Activated CD8-positive, alpha-beta T cell treated with anti-CD3 and anti-CD28 coated beads for 36 hours (primary cell): ENCODE results near the gene GAS2L1. TPM values are rescaled to one million over a fixed set of nuclear protein-coding genes. Genes with fewer than 3 reads are reported as not detected.

Experiments used
- ATAC-seq: fragments of 200-7000 bp; cut with Tn5 transposase; one replicate; pipeline ENCODE4 v1.10.0; 2021; ENCODE audit warnings: mild to moderate bottlenecking, moderate library complexity
- CTCF ChIA-PET: fragments of 350-600 bp; sonication (Branson Sonifier 250); formaldehyde crosslinking; loops from one replicate; lab custom pipeline; 2021; ENCODE audit warnings: antibody characterized with exemption; lab: Charles Lee
- POLR2A ChIA-PET: fragments of 350-600 bp; sonication (Branson Sonifier 250); formaldehyde crosslinking; loops from one replicate; lab custom pipeline; 2021; ENCODE audit warnings: antibody characterized with exemption; lab: Charles Lee
- DNase-seq: peaks from one replicate; pipeline ENCODE4 v3.0.0-alpha.2; 2020
- H3K27ac Mint-ChIP-seq: one replicate; pipeline ENCODE4 v1.8.0; 2021; ENCODE audit warnings: mild to moderate bottlenecking, mixed read lengths
- H3K27me3 Mint-ChIP-seq: one replicate; pipeline ENCODE4 v1.8.0; 2021; ENCODE audit warnings: mixed read lengths
- H3K36me3 Mint-ChIP-seq: one replicate; pipeline ENCODE4 v1.8.0; 2021; ENCODE audit warnings: low read depth, mixed read lengths
- H3K4me1 Mint-ChIP-seq: one replicate; pipeline ENCODE4 v1.8.0; 2021; ENCODE audit warnings: low read depth, mixed read lengths
- H3K4me3 Mint-ChIP-seq: one replicate; pipeline ENCODE4 v1.8.0; 2021; ENCODE audit warnings: mild to moderate bottlenecking, moderate library complexity, mixed read lengths
- H3K9me3 Mint-ChIP-seq: one replicate; pipeline ENCODE4 v1.8.0; 2021; ENCODE audit warnings: mixed read lengths
- CTCF ChIP-seq: fragments of 200-600 bp; IDR thresholded peaks from one replicate; pipeline ENCODE4 v1.8.0; 2022; ENCODE audit warnings: antibody characterized with exemption, mild to moderate bottlenecking
- intact Hi-C: fragments of 100-400 bp; cut with micrococcal nuclease; formaldehyde crosslinking; loops from one replicate; pipeline ENCODE4 v1.10.0; 2022
- total RNA-seq, 2 experiments: library from RNA; stranded (reverse); gene quantifications; one replicate each; pipeline ENCODE4 v1.2.3, GENCODE V29; 2021

The GAS2L1 gene
- total RNA-seq, 2 experiments from 2014 or later = 0.36 to 1.1 TPM

- ATAC-seq = no peak
- Mint-ChIP-seq H3K4me3 (peak overlapping the region; percentile 85), H3K27ac (peak overlapping the region; percentile 30), H3K4me1 (peaks cover 20% of the 10 kb centered on the region), H3K27me3 (no peaks in the 10 kb centered on the region), H3K9me3 (no peaks in the 10 kb centered on the region), H3K36me3 (peaks cover 35% of the 10 kb centered on the region)
- ChIA-PET POLR2A (interaction anchor here (1.3 to 2.5 kb wide), 2 partner anchors 9 to 29 kb away, joined by 6 to 9 read pairs; no protein-coding TSS in a partner anchor), CTCF (interaction anchor here (1.1 to 1.5 kb wide), 3 partner anchors 7 to 47 kb away, joined by 3 to 4 read pairs (median 3); no protein-coding TSS in a partner anchor)
- TF ChIP-seq CTCF = no peak
- no peak for DNase-seq
- intact Hi-C loops = no loop called here
These were observed 40.5 kb upstream of the GAS2L1 start for GRCh38 chr22:29265929-29266328.

DNA sequence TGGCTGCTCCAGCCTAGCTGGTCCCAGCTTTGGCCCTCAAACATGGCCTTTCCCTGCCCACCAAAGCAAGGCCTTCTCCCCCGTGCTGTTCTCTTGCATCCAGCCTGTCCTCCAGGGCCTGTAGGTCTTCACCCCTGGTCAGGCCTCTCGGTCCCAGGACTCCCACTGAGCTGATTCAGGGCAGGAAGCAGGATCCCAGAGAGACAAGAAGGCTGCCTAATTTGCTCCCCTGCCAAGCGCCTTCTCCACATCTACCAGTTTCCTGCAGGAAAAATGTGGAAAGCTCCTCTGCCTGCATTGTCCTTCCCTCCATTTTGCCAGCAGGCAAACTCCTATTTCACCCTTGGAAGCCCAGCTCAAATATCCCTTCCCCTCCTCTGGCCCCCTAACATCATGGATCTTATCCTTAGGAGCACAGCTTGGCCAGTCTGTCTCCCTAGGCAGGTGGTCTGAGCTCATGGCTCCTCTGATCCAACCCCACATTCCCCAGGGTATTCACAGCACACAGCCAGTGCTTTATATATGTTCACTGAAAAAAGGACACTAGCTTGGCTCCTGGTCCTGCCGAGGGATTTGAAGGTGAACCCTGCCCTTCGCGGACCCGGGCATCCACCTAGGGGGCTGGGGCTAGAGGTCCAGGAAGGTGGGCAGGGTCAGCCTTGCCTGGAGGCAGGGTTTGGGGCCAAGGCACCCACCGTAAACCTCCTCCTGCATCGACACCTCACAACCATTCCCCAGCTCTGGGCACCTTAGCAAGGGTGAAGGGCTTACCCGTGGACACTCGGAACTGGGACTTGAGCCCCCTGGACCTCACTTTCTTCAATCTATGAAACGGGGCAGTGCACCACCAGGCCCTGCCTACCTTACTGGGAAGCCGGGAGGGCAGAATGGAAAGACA is 39.6 kb upstream of the GAS2L1 start:
- ATAC-seq = no peak
- ChIA-PET POLR2A (interaction anchor here (0.6 to 4.6 kb wide), 10 partner anchors 9 to 357 kb away, joined by 3 to 29 read pairs (median 3); no protein-coding TSS in a partner anchor), CTCF (interaction anchor here (0.7 to 1.6 kb wide), 5 partner anchors 8 to 145 kb away, joined by 3 to 9 read pairs (median 3); no protein-coding TSS in a partner anchor)
- intact Hi-C loops = no loop called here
- peak overlapping the region; percentile 85 for H3K4me3 Mint-ChIP-seq
- H3K27me3 Mint-ChIP-seq = no peaks in the 10 kb centered on the region
- TF ChIP-seq CTCF = no peak
- H3K27ac Mint-ChIP-seq = peak overlapping the region; percentile 90
- peaks cover 41% of the 10 kb centered on the region for H3K36me3 Mint-ChIP-seq
- H3K9me3 Mint-ChIP-seq = no peaks in the 10 kb centered on the region
- DNase-seq = no peak
- H3K4me1 Mint-ChIP-seq = peaks cover 28% of the 10 kb centered on the region

GRCh38 chr22:29267462-29267857 is 39.0 kb upstream of the GAS2L1 start:
- TF ChIP-seq CTCF = no peak
- H3K27ac Mint-ChIP-seq = peak overlapping the region; percentile 97
- H3K9me3 Mint-ChIP-seq = no peaks in the 10 kb centered on the region
- intact Hi-C loops = no loop called here
- peak overlapping the region; percentile 85 for H3K4me3 Mint-ChIP-seq
- H3K36me3 Mint-ChIP-seq = peaks cover 48% of the 10 kb centered on the region
- no peaks in the 10 kb centered on the region for H3K27me3 Mint-ChIP-seq
- DNase-seq = no peak
- ChIA-PET POLR2A (interaction anchor here (0.6 to 4.6 kb wide), 11 partner anchors 10 to 358 kb away, joined by 3 to 29 read pairs (median 3); no protein-coding TSS in a partner anchor), CTCF (interaction anchor here (0.7 to 1.6 kb wide), 2 partner anchors 22 to 145 kb away, joined by 3 to 9 read pairs; no protein-coding TSS in a partner anchor)
- no peak for ATAC-seq
- peaks cover 35% of the 10 kb centered on the region for H3K4me1 Mint-ChIP-seq

- Mint-ChIP-seq H3K4me1 (peaks cover 40% of the 10 kb centered on the region), H3K4me3 (peak within 1 kb of the TSS; percentile 85), H3K9me3 (no peaks in the 10 kb centered on the region), H3K27ac (peak within 1 kb of the TSS; percentile 97), H3K36me3 (peaks cover 53% of the 10 kb centered on the region), H3K27me3 (no peaks in the 10 kb centered on the region)
- ChIA-PET CTCF (interaction anchor here (1.6 kb wide), 1 partner anchor 23 kb away, joined by 9 read pairs; no protein-coding TSS in a partner anchor), POLR2A (interaction anchor here (0.5 to 4.6 kb wide), 15 partner anchors 9 to 795 kb away, joined by 3 to 29 read pairs (median 3); no protein-coding TSS in a partner anchor)
- ATAC-seq = peak; percentile 88
- DNase-seq = peak; percentile 95
- intact Hi-C loops = no loop called here
- TF ChIP-seq CTCF = no peak
These were observed 38.5 kb upstream of the GAS2L1 start, which contains the start of the genes EWSR1 and RHBDD3 for GRCh38 chr22:29267858-29268510. EWSR1 (plus strand) TSS chr22:29268268; CDS start chr22:29268337, 69 bp downstream. RHBDD3 (minus strand) TSS chr22:29267981; CDS start chr22:29265626, 2,355 bp downstream.
